ENCODE results near the gene ASCC1.

- TF ChIP-seq, protein P1, sequence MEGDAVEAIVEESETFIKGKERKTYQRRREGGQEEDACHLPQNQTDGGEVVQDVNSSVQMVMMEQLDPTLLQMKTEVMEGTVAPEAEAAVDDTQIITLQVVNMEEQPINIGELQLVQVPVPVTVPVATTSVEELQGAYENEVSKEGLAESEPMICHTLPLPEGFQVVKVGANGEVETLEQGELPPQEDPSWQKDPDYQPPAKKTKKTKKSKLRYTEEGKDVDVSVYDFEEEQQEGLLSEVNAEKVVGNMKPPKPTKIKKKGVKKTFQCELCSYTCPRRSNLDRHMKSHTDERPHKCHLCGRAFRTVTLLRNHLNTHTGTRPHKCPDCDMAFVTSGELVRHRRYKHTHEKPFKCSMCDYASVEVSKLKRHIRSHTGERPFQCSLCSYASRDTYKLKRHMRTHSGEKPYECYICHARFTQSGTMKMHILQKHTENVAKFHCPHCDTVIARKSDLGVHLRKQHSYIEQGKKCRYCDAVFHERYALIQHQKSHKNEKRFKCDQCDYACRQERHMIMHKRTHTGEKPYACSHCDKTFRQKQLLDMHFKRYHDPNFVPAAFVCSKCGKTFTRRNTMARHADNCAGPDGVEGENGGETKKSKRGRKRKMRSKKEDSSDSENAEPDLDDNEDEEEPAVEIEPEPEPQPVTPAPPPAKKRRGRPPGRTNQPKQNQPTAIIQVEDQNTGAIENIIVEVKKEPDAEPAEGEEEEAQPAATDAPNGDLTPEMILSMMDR (optimal IDR thresholded peaks at IDR 0.05 in 1 of 3, IDR thresholded peaks at IDR 0.05 in 1 of 3, conservative IDR thresholded peaks at IDR 0.05 in 1 of 3; ENCODE audit: extremely low read depth in 1 of 3, insufficient read depth in 2 of 3, low read length in 3 of 3) = no peak
- no peak for TF ChIP-seq EZH2 (IDR thresholded peaks at IDR 0.05; ENCODE audit: low read length)
Measured at GRCh38 chr10:72079356-72079755, 136.7 kb downstream of the ASCC1 start.

Data from keratinocyte (primary cell).